CD14-positive monocyte (primary cell): ENCODE results near the gene ALKBH8. TPM values are rescaled to one million over a fixed set of nuclear protein-coding genes. Genes with fewer than 3 reads are reported as not detected.
"Not testable (repeated sequence)": the region's sequence is repeated elsewhere in the genome, so short reads cannot be mapped to it uniquely, and the experiment has no call there.

Experiments used
- DNase-seq, 3 donors: peaks; one replicate each; pipeline ENCODE4 v3.0.0-alpha.2; 2011 to 2022
- H2AFZ ChIP-seq: 2 replicates; pipeline ENCODE4 v1.6.0; 2012; ENCODE audit warnings: mild to moderate bottlenecking, low read depth, low read length, inconsistent platforms; ENCODE audit not compliant: insufficient read depth, poor library complexity, severe bottlenecking
- H3K27ac ChIP-seq, 2 donors: 1 replicate in 1 of 2; 2 replicates in 1 of 2; pipeline ENCODE4 v1.5.1; 2012 to 2013; ENCODE audit warnings: low read length in 2 of 2, control low read depth in 1 of 2, inconsistent platforms in 1 of 2, low read depth in 1 of 2, mild to moderate bottlenecking in 1 of 2
- H3K27me3 ChIP-seq, 2 donors: one replicate each; pipeline versions ENCODE4 v1.6.0 to v1.6.1; 2011 to 2013; ENCODE audit warnings: low read length in 2 of 2; ENCODE audit not compliant: control insufficient read depth in 2 of 2, insufficient read depth in 2 of 2
- H3K36me3 ChIP-seq, 2 donors: replicated peaks in 1 of 2; 1 replicate in 1 of 2; 2 replicates in 1 of 2; pipeline versions ENCODE4 v1.5.1 to v1.6.1; 2012 to 2013; ENCODE audit warnings: low read length in 2 of 2, control low read depth in 1 of 2, inconsistent platforms in 1 of 2, mild to moderate bottlenecking in 1 of 2; ENCODE audit not compliant: insufficient read depth in 2 of 2, control insufficient read depth in 1 of 2
- H3K4me1 ChIP-seq, 2 donors: 1 replicate in 1 of 2; 2 replicates in 1 of 2; pipeline versions ENCODE4 v1.5.1 to v1.6.1; 2012 to 2013; ENCODE audit warnings: low read length in 2 of 2, control low read depth in 1 of 2, inconsistent platforms in 1 of 2, mild to moderate bottlenecking in 1 of 2, moderate library complexity in 1 of 2; ENCODE audit not compliant: insufficient read depth in 2 of 2, control insufficient read depth in 1 of 2
- H3K4me2 ChIP-seq: replicated peaks from 2 replicates; pipeline ENCODE3; 2012; ENCODE audit warnings: low read length, moderate library complexity, mild to moderate bottlenecking; ENCODE audit not compliant: poor library complexity, severe bottlenecking; ENCODE audit errors: extremely low read depth
- H3K4me3 ChIP-seq, 3 experiments: fragments of 200-600 bp in 1 of 3; sonication (generic) in 1 of 3; replicated peaks in 1 of 3; 1 replicate in 2 of 3; 2 replicates in 1 of 3; pipeline ENCODE4 v1.5.1; 2011 to 2013; ENCODE audit warnings: low read length in 3 of 3, mild to moderate bottlenecking in 3 of 3, control low read depth in 2 of 3, low read depth in 2 of 3, inconsistent platforms in 1 of 3, moderate library complexity in 1 of 3
- H3K79me2 ChIP-seq: 2 replicates; pipeline ENCODE4 v1.6.0; 2012; ENCODE audit warnings: mild to moderate bottlenecking, control low read depth, inconsistent platforms, low read length, moderate library complexity; ENCODE audit not compliant: insufficient read depth
- H3K9ac ChIP-seq: 2 replicates; pipeline ENCODE4 v1.6.0; 2017; ENCODE audit warnings: low read length, mild to moderate bottlenecking; ENCODE audit not compliant: insufficient read depth, poor library complexity, severe bottlenecking
- H3K9me3 ChIP-seq, 2 donors: replicated peaks in 1 of 2; 1 replicate in 1 of 2; 2 replicates in 1 of 2; pipeline versions ENCODE4 v1.5.1 to v1.6.1; 2012 to 2013; ENCODE audit warnings: low read length in 2 of 2, control low read depth in 1 of 2; ENCODE audit not compliant: control insufficient read depth in 1 of 2, insufficient read depth in 1 of 2
- H4K20me1 ChIP-seq: 2 replicates; pipeline ENCODE4 v1.6.0; 2012; ENCODE audit warnings: mild to moderate bottlenecking, low read length, control low read depth, moderate library complexity; ENCODE audit not compliant: insufficient read depth
- H3K27ac Mint-ChIP-seq, 7 donors: one replicate each; pipeline ENCODE4 v1.8.0; 2020; ENCODE audit warnings: mild to moderate bottlenecking in 7 of 7, mixed read lengths in 7 of 7, moderate library complexity in 6 of 7, inconsistent platforms in 2 of 7
- H3K27me3 Mint-ChIP-seq, 3 donors: one replicate each; pipeline ENCODE4 v1.8.0; 2021 to 2022; ENCODE audit warnings: low read depth in 3 of 3, mild to moderate bottlenecking in 3 of 3, mixed read lengths in 3 of 3, moderate library complexity in 3 of 3, inconsistent platforms in 1 of 3
- H3K36me3 Mint-ChIP-seq, 2 donors: one replicate each; pipeline ENCODE4 v1.8.0; 2020; ENCODE audit warnings: mixed read lengths in 2 of 2, inconsistent platforms in 1 of 2, mild to moderate bottlenecking in 1 of 2
- H3K4me1 Mint-ChIP-seq: one replicate; pipeline ENCODE4 v1.8.0; 2020; ENCODE audit warnings: mild to moderate bottlenecking, mixed read lengths
- H3K4me3 Mint-ChIP-seq, 2 donors: one replicate each; pipeline ENCODE4 v1.8.0; 2020; ENCODE audit warnings: mild to moderate bottlenecking in 2 of 2, mixed read lengths in 2 of 2, moderate library complexity in 1 of 2
- H3K9me3 Mint-ChIP-seq, 7 donors: one replicate each; pipeline ENCODE4 v1.8.0; 2020 to 2022; ENCODE audit warnings: mixed read lengths in 7 of 7, mild to moderate bottlenecking in 6 of 7, moderate library complexity in 6 of 7, inconsistent platforms in 2 of 7
- WGBS: methylation state at CpG from one replicate; pipeline ENCODE4 v1.1.5; 2013; ENCODE audit warnings: missing lambda C conversion rate; ENCODE audit not compliant: insufficient coverage; 5-methylcytosine and 5-hydroxymethylcytosine counted together
- intact Hi-C, 2 donors: fragments of 100-400 bp; cut with micrococcal nuclease; formaldehyde crosslinking; loops; one replicate each; pipeline versions ENCODE4 v1.15.0 to v1.15.1; 2023
- polyA plus RNA-seq, 3 donors: library from polyadenylated mRNA; depleted of rRNA in 1 of 3; unstranded in 2 of 3; stranded (reverse) in 1 of 3; fragments of 300-500 nt in 2 of 3; fragments of >200 nt in 1 of 3; fragmentation: Illumina TruSeq in 2 of 3; gene quantifications; 1 replicate in 2 of 3; 2 replicates in 1 of 3; pipeline ENCODE4 v1.2.3, GENCODE V29; 2012 to 2021
- TF ChIP-seq, protein P1 (sequence below): fragments of 200-600 bp; IDR thresholded peaks from one replicate; pipeline ENCODE4 v1.8.0; 2022; ENCODE audit warnings: antibody characterized with exemption, mild to moderate bottlenecking

The ALKBH8 gene
- polyA plus RNA-seq, 3 donors, result 0.83 to 2.6 (median 1.8) TPM

DNA sequence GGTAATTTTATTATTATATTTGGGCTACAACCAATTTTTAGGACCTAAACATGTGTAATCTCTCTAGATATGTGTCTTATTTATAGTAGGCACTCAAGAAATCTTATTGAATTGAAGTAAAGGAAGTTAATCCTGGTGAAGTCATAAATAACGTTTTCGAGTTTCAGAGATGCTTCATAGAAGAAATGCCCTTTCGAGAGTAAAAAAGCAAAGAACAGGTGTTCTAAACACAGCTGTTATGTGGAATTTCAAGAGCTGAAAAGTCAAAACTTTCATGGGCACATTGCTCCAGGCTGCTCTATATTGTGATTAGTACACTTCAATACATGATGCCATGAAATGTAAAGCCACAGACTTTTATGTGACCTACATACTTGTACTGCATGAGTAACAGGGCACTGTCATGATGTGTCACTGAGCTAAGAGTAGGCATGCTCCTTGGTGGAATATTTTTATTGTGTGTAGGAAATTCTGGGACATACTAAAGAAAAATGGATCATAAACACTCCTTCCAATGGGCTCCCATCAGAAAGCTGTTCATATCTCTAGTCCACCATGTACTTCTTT, 18.2 kb upstream of the ALKBH8 start:
- Histone ChIP-seq H4K20me1 (no peaks in the 10 kb centered on the region), H3K4me1 (no peaks in the 10 kb centered on the region), H3K9me3 (peaks cover 0 to 4% of the 10 kb centered on the region in 2 donors), H3K4me2 (no peak overlapping the region), H3K27me3 (peaks cover 32 to 34% of the 10 kb centered on the region in 2 donors), H3K27ac (no peak overlapping the region), H3K36me3 (no peaks in the 10 kb centered on the region), H2AFZ (no peak overlapping the region), H3K9ac (no peak overlapping the region), H3K4me3 (no peak overlapping the region), H3K79me2 (no peaks in the 10 kb centered on the region)
- 71% methylated on average over 3 of the region's 3 CpGs for WGBS
- TF ChIP-seq, protein P1, sequence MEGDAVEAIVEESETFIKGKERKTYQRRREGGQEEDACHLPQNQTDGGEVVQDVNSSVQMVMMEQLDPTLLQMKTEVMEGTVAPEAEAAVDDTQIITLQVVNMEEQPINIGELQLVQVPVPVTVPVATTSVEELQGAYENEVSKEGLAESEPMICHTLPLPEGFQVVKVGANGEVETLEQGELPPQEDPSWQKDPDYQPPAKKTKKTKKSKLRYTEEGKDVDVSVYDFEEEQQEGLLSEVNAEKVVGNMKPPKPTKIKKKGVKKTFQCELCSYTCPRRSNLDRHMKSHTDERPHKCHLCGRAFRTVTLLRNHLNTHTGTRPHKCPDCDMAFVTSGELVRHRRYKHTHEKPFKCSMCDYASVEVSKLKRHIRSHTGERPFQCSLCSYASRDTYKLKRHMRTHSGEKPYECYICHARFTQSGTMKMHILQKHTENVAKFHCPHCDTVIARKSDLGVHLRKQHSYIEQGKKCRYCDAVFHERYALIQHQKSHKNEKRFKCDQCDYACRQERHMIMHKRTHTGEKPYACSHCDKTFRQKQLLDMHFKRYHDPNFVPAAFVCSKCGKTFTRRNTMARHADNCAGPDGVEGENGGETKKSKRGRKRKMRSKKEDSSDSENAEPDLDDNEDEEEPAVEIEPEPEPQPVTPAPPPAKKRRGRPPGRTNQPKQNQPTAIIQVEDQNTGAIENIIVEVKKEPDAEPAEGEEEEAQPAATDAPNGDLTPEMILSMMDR, result no peak
- Mint-ChIP-seq H3K36me3 (no peaks in the 10 kb centered on the region), H3K27ac (no peak overlapping the region), H3K4me3 (no peak overlapping the region), H3K27me3 (peaks cover 25 to 34% (median 33%) of the 10 kb centered on the region in 3 donors), H3K4me1 (no peaks in the 10 kb centered on the region), H3K9me3 (peaks cover 0 to 5% (median 0%) of the 10 kb centered on the region in 7 donors)
- no peak for DNase-seq
- intact Hi-C loops, result no loop called here

DNA sequence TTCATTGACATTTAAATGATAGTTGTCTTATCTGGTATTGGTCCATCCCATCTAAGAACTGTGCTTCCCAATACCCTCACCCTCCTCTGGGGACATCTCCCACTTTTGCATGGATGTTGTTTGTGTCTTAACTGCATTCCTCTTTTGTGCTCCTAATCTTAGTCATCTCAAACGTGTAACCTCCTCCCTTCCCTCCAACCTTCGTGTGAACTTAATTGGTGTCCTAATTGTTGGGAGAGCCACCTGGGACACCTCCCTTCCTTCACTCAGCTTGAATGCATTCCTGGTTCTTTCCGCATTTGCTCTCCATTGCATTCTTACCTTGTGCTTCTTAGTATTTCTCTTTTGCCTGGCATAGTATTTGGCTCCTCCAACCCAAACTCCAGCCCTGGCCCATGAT, 15.6 kb upstream of the ALKBH8 start:
- H3K9me3 Mint-ChIP-seq, result peaks cover 0 to 4% (median 0%) of the 10 kb centered on the region in 7 donors

DNA sequence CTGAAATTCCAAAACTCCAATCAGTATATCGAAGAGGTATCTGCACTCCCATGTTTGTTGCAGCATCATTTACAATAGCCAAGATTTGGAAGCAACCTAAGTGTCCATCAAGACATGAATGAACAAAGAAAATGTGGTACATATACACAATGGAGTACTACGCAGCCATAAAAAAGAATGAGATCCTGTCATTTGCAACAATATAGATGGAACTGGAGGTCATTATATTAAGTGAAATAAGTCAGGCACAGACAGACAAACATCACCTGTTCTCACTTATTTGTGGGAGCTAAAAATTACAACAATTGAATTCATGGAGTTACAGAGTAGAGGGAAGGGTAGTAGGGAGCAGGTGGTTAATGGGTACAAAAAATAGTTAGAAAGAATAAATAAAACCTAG, 13.6 kb upstream of the ALKBH8 start:
- H3K9me3 Mint-ChIP-seq, H2AFZ ChIP-seq, DNase-seq, H3K9me3 ChIP-seq, intact Hi-C loops, H3K27ac ChIP-seq, H3K27ac Mint-ChIP-seq, H3K36me3 ChIP-seq, H3K4me3 Mint-ChIP-seq, H3K4me1 ChIP-seq, H3K36me3 Mint-ChIP-seq, H3K9ac ChIP-seq, H3K79me2 ChIP-seq, H3K4me3 ChIP-seq, H4K20me1 ChIP-seq, H3K4me1 Mint-ChIP-seq, H3K4me2 ChIP-seq: not testable (repeated sequence)
- H3K27me3 ChIP-seq, result peaks cover 7 to 10% of the 10 kb centered on the region in 2 donors
- H3K27me3 Mint-ChIP-seq, result peaks cover 4 to 10% (median 8%) of the 10 kb centered on the region in 3 donors
- 100% methylated on average over 1 of the region's 2 CpGs for WGBS

More for the DNA sequence above, 15.6 kb upstream of the ALKBH8 start:
- Histone ChIP-seq H3K9ac (no peak overlapping the region), H3K4me1 (no peaks in the 10 kb centered on the region), H3K79me2 (no peaks in the 10 kb centered on the region), H4K20me1 (no peaks in the 10 kb centered on the region), H3K9me3 (no peaks in the 10 kb centered on the region), H3K27ac (no peak overlapping the region), H3K27me3 (peaks cover 12% of the 10 kb centered on the region in 2 donors), H2AFZ (no peak overlapping the region), H3K4me3 (no peak overlapping the region), H3K36me3 (no peaks in the 10 kb centered on the region), H3K4me2 (no peak overlapping the region)
- DNase-seq, result no peak
- Mint-ChIP-seq H3K4me3 (no peak overlapping the region), H3K27me3 (peaks cover 10 to 16% (median 14%) of the 10 kb centered on the region in 3 donors), H3K36me3 (no peaks in the 10 kb centered on the region), H3K27ac (peak overlapping the region in 1 of 7 donors; percentile 0), H3K4me1 (no peaks in the 10 kb centered on the region)
- intact Hi-C loops, result no loop called here
- TF ChIP-seq, protein P1, result no peak
- WGBS, result 56% methylated on average over 3 of the region's 3 CpGs
